Activated effector memory CD4-positive, alpha-beta T cell treated with anti-CD3 and anti-CD28 coated beads, Interleukin-2, amount 50 U/mL, for 16 hours (primary cell): ENCODE measurements around the gene CNIH4.
"Not testable (repeated sequence)": the region's sequence is repeated elsewhere in the genome, so short reads cannot be mapped to it uniquely, and the experiment has no call there.

Source experiments
- DNase-seq: peaks from one replicate; pipeline ENCODE4 v3.0.0-alpha.2; 2020

The CNIH4 gene

GRCh38 chr1:224404916-224405603 lies 48.4 kb downstream of the CNIH4 start:
- DNase-seq: no peak

DNA sequence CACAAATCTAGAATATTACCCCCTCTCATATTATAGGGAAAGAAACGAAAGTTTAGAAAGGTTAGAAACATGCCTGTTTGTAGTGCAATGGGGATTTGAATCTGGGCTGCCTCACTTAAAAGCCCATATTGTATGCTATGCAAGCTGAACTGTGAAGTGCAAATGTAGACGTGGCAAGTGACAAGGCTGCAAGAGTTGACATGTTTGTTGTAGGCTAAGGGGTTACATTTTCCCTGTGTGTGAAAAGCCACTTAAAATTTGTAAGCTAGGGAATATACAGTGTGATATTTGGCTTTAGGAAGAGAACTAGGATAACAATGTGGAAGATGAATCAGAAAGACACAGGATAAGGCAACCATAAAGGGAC lies 48.9 kb downstream of the CNIH4 start:
- no peak for DNase-seq

- no peak for DNase-seq
Observed at GRCh38 chr1:224406216-224406615, 49.5 kb downstream of the CNIH4 start.

DNA sequence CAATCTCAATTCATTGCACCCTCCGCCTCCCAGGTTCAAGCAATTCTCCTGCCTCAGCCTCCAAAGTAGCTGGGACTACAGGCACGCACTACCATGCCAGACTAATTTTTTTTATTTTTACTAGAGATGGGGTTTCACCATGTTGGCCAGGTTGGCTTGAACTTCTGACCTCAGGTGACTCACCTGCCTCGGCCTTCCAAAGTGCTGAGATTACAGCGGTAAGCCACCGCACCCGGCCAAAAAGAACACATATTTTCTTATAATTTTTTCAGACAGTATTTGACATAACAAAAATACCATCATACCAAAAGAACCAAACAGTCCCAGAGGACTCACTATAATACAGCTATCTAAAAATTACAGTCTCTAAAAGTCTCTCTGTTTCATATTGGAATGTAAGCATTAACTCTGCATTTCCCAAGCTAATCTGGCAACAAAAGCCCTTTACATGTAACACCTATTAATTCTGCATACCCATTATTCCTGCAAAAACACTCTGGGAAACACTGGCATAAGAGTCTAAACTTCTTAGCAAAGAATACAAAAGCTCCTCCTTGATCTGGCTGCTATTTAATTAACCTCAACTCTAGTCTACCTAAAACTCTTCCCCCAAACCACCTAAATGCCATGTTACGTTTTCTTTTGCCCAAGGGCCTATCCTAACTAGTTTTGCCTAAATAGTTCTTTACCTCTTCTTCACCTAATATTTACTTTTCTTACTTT lies 51.1 kb downstream of the CNIH4 start:
- DNase-seq: no peak

DNA sequence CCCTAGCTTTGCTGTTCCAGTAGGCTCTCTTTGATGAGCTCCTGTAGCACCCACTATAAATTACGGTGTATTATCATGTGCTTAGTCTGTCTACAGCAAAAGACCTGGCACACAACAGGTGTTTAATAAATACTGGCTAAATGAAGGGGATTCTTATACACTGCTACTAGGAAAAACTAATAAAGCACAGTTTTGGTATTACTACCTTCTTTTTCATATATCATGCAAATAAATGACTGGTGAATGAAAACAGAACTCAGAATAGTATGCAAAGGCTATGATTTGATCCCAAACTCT lies 51.6 kb downstream of the CNIH4 start:
- DNase-seq: no peak

GRCh38 chr1:224411766-224412165 lies 55.1 kb downstream of the CNIH4 start:
- no peak for DNase-seq

- no peak for DNase-seq
Observed at GRCh38 chr1:224420106-224420505, 63.4 kb downstream of the CNIH4 start.

- DNase-seq: no peak
Observed at GRCh38 chr1:224425279-224425884, 68.7 kb downstream of the CNIH4 start.

GRCh38 chr1:224426869-224427268 lies 70.2 kb downstream of the CNIH4 start:
- DNase-seq: not testable (repeated sequence)

- no peak for DNase-seq
Observed at GRCh38 chr1:224427346-224427745, 70.7 kb downstream of the CNIH4 start.

DNA sequence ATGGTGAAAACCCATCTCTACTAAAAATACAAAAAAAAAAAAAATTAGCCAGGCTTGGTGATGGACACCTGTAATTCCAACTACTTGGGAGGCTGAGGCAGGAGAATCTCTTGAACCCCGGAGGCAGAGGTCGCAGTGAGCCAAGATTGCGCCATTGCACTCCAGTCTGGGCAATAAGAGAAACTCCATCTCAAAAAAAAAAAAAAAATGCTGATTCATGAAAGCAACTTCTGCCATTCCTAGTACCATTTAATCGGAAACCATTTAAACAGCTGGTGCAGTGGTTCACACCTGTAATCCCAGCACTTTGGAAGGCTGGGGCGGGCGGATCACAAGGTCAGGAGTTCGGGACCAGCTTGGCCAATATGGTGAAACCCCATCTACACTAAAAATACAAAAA lies 72.0 kb downstream of the CNIH4 start:
- not testable (repeated sequence) for DNase-seq
